SK-N-MC (cell line): ENCODE results near the gene SUSD2.

Experiments
- DNase-seq: peaks from one replicate; pipeline ENCODE4 v3.0.0-alpha.2; 2011; ENCODE audit warnings: low read depth, low spot score
- H3K27ac ChIP-seq: fragments of 200-600 bp; sonication (generic); 2 replicates; pipeline ENCODE4 v1.5.1; 2016; ENCODE audit warnings: mixed run types
- H3K36me3 ChIP-seq: fragments of 200-600 bp; sonication (generic); 2 replicates; pipeline ENCODE4 v1.6.1; 2017; ENCODE audit warnings: antibody characterized with exemption, low read length, mixed read lengths; ENCODE audit not compliant: insufficient read depth
- H3K4me3 ChIP-seq: fragments of 200-600 bp; sonication (generic); 2 replicates; pipeline ENCODE4 v1.5.1; 2016
- H3K9ac ChIP-seq: fragments of 200-600 bp; sonication (generic); 2 replicates; pipeline ENCODE4 v1.8.0; 2017; ENCODE audit warnings: mixed run types, mixed read lengths; ENCODE audit not compliant: insufficient read length
- H3K9me3 ChIP-seq: fragments of 200-600 bp; sonication (generic); 2 replicates; pipeline ENCODE4 v1.6.1; 2017; ENCODE audit warnings: low read depth, mild to moderate bottlenecking, antibody characterized with exemption, low read length, moderate library complexity, mixed read lengths
- EZH2 ChIP-seq: fragments of 200-600 bp; sonication (generic); IDR thresholded peaks from one replicate; pipeline ENCODE4 v1.6.1; 2017; ENCODE audit warnings: antibody characterized with exemption
- FOXP2 ChIP-seq: optimal IDR thresholded peaks from 2 replicates; pipeline ENCODE3; 2011; ENCODE audit warnings: mild to moderate bottlenecking, moderate library complexity; ENCODE audit not compliant: insufficient read depth; ENCODE audit errors: extremely low read length, control extremely low read depth
- POLR2AphosphoS5 ChIP-seq: IDR thresholded peaks from 2 replicates; pipeline ENCODE4 v1.6.1; 2012; ENCODE audit warnings: mild to moderate bottlenecking, low read depth, low read length, borderline replicate concordance

Gene SUSD2

DNA sequence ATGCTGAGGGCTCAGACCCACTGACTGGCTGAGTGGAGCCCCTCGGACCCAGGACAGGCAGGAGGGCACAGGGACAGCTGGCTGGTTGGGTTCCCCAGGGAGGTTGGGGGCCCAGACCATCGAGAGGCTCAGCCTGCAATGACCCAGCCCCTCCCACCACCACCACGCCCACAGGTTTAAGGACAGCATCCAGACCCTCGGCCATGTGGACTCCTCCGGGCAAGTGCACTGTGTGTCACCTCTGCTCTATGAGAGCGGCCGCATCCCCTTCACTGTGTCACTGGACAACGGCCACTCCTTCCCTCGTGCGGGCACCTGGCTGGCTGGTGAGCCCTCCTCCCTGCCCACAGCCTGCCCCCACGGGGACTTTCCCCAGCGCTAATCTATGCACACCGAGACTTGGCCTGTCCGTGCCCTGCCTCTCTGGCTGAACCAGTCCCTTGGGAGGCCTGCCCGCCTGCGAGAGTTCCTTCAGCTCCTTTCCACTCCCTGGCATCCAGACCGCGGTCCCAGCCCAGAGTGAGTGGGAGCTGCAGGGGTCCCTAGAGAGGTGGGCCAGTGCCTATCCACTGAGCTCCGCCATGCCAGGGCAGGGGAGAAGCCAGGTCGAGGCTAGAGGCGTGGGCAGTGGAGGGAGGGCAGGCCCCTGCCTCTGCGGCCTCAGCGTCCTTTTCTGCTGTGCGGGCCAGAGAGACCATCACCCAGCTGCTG lies 2.2 kb downstream of the SUSD2 start:
- DNase-seq, result no peak
- Histone ChIP-seq H3K36me3 (no peaks in the 10 kb centered on the region), H3K27ac (no peak overlapping the region), H3K9me3 (no peaks in the 10 kb centered on the region), H3K9ac (no peak overlapping the region), H3K4me3 (no peak overlapping the region)
- no peak for TF ChIP-seq FOXP2
- no peak for TF ChIP-seq EZH2
- TF ChIP-seq POLR2AphosphoS5, result no peak

DNA sequence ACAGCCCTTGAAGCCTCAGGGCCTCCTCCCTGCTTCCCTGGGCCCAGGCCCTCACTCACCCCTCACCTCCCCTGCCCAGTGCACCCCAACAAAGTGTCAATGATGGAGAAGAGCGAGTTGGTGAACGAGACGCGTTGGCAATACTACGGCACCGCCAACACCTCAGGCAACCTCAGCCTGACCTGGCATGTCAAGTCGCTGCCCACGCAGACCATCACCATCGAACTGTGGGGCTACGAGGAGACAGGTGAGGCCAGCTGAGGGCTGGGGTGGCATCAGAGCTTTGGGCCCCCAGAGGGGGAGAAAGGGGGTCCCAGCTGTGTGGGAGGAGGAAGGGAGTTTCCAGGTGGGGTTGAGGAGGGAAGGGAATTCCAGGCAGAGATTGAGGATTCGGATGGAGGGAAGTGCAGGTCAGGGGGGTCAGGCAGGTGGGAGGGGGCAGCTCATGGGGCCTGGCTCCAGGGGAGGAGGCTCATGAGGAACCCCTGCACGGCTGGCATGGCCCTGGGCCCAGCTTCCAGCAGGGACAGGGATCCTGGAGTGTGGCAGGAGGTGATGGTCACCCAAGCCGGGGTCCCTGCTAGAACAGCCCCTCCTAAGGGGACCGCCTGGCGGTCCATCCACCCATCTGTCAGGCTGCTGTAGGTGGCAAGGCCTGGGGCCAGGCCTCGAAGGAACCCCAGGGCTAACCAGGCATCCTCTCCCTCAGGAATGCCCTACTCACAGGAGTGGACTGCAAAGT lies 2.9 kb downstream of the SUSD2 start:
- Histone ChIP-seq H3K9me3 (no peaks in the 10 kb centered on the region), H3K9ac (no peak overlapping the region), H3K4me3 (no peak overlapping the region), H3K27ac (no peak overlapping the region), H3K36me3 (no peaks in the 10 kb centered on the region)
- DNase-seq, result no peak
- TF ChIP-seq FOXP2 (no peak), EZH2 (no peak), POLR2AphosphoS5 (no peak)

DNA sequence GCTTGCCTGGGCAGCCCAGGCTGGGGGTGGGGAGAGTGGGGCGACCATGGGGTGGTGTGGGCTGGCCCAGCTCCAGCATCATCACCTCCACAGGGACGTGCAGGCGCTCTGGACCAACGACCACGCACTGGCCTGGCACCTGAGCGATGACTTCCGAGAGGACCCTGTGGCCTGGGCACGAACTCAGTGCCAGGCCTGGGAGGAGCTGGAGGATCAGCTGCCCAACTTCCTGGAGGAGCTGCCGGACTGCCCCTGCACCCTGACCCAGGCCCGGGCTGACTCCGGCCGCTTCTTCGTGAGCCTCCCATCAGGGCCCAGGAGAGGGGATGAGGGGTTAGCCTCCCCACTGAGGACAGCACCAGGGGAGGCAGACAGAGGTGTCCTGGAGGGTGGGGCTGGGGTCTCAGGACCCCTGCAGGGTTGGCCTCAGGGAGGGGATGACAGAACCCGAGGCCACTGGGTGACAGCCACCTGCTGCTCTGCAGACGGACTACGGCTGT lies 3.8 kb downstream of the SUSD2 start:
- Histone ChIP-seq H3K27ac (no peak overlapping the region), H3K9me3 (no peaks in the 10 kb centered on the region), H3K36me3 (no peaks in the 10 kb centered on the region), H3K4me3 (no peak overlapping the region), H3K9ac (no peak overlapping the region)
- no peak for TF ChIP-seq POLR2AphosphoS5
- no peak for TF ChIP-seq EZH2
- no peak for TF ChIP-seq FOXP2
- no peak for DNase-seq

DNA sequence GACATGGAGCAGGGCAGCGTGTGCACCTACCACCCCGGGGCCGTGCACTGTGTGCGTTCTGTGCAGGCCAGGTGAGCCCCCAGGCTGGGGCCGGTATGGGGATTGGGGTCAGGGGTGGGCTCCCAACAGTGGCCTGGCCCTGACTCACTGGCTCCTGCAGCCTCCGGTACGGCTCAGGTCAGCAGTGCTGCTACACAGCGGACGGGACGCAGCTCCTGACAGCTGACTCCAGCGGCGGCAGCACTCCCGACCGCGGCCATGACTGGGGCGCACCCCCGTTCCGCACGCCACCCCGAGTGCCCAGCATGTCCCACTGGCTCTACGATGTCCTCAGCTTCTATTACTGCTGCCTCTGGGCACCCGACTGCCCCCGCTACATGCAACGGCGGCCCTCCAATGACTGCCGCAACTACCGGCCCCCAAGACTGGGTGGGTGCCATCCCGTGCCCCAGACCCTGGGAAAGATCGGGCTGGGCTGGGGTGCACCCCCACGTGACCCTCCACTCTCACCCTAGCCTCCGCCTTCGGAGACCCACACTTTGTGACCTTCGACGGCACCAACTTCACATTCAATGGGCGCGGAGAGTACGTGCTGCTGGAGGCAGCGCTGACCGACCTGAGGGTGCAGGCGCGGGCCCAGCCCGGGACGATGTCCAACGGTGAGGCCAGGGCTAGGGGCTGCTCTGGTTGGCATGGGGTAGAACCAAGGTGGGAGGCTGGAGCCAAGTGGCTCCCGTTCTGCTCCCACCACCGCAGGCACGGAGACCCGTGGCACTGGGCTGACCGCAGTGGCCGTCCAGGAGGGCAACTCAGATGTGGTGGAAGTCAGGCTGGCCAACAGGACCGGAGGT lies 4.4 kb downstream of the SUSD2 start:
- H3K9ac ChIP-seq, result no peak overlapping the region

DNA sequence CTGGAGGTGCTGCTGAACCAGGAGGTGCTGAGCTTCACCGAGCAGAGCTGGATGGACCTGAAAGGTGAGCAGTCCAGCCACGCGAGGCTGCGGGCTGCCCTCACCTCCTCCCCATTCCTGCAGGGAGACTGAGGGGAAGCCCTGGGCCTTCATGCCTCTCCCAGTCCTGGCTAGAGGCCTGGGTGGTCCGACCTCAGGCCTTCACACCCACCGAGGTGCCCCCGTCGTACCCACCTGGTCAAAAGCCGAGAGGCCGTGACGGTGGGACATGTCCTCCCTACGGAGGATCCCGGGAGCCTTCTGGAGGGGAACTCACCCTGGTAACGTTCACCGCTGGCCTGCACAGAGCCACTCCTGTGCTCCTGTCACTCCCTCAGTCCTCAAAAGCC lies 5.1 kb downstream of the SUSD2 start:
- Histone ChIP-seq H3K9me3 (no peaks in the 10 kb centered on the region), H3K27ac (no peak overlapping the region), H3K4me3 (no peak overlapping the region), H3K36me3 (no peaks in the 10 kb centered on the region), H3K9ac (no peak overlapping the region)
- no peak for DNase-seq
- TF ChIP-seq EZH2 (no peak), FOXP2 (no peak), POLR2AphosphoS5 (no peak)

More for the DNA sequence above, 4.4 kb downstream of the SUSD2 start:
- Histone ChIP-seq H3K27ac (no peak overlapping the region), H3K4me3 (no peak overlapping the region), H3K9me3 (no peaks in the 10 kb centered on the region), H3K36me3 (no peaks in the 10 kb centered on the region)
- no peak for DNase-seq
- TF ChIP-seq EZH2 (no peak), FOXP2 (no peak), POLR2AphosphoS5 (no peak)

DNA sequence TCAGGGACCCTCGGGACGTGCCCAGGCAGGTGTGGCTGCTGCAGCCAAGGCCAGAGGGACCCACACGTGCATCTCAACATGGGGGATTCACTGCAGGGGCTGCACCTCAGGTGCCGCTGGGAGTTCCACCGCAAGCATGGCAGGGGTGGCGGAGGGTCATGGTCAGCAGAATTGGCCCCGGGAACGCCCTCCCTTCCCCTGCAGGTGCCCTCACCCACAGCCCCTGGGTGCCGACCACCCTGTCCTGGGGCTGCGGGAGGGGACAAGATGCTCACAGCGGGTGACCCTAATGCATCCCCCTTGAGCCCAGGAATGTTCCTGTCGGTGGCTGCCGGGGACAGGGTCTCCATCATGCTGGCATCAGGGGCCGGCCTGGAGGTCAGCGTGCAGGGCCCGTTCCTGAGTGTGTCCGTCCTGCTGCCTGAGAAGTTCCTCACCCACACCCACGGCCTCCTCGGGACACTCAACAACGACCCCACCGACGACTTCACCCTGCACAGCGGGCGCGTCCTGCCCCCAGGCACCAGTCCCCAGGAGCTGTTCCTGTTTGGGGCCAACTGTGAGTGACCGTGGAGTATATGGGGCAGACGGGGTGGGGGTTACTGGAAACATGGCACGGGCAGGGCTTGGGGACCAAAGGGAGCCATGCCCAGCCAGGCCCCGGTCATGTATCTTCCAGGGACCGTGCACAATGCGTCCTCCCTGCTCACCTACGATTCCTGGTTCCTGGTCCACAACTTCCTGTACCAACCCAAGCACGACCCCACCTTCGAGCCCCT lies 5.8 kb downstream of the SUSD2 start:
- no peaks in the 10 kb centered on the region for H3K9me3 ChIP-seq
- H3K36me3 ChIP-seq, result no peaks in the 10 kb centered on the region
- H3K27ac ChIP-seq, result no peak overlapping the region
- H3K9ac ChIP-seq, result no peak overlapping the region
- no peak for DNase-seq
- no peak overlapping the region for H3K4me3 ChIP-seq
- TF ChIP-seq FOXP2 (no peak), EZH2 (no peak), POLR2AphosphoS5 (no peak)

DNA sequence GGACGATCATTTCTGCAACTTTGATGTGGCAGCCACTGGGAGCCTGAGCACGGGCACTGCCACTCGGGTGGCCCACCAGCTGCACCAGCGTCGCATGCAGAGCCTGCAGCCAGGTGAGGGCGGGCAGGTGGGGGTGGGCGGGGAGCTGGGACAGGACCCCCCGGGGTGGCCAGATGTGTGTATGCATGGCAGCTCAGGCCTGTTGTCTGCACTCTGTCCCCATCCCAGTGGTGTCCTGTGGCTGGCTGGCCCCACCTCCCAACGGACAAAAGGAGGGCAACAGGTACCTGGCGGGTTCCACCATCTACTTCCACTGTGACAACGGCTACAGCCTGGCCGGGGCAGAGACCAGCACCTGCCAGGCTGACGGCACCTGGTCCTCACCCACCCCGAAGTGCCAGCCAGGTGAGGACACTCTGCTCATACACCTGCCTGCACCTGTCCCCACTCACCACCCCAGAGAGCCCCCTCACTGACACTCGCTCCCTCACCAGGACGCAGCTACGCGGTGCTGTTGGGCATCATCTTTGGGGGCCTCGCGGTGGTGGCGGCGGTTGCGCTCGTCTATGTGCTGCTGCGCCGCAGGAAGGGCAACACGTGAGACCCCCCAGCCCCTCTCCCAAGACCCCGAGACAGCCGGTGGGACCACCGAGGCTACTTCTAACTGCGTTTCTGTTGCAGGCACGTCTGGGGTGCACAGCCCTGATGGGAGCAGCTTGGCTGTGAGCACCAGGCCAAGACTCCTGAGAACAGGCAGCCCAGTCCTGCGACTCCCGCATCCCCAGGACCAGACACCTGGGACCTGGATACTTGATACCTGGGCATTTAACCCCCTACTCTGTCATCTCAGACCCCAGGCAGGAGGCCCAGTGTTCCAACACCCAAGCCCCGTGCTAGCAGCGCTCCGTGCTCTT lies 6.7 kb downstream of the SUSD2 start:
- no peak overlapping the region for H3K27ac ChIP-seq
- no peaks in the 10 kb centered on the region for H3K9me3 ChIP-seq
- no peak for TF ChIP-seq POLR2AphosphoS5
- TF ChIP-seq FOXP2, result no peak
- no peak for TF ChIP-seq EZH2
- H3K4me3 ChIP-seq, result no peak overlapping the region
- no peaks in the 10 kb centered on the region for H3K36me3 ChIP-seq
- DNase-seq, result no peak
- no peak overlapping the region for H3K9ac ChIP-seq
